Stimulated activated CD8-positive, alpha-beta memory T cell treated with anti-CD3 and anti-CD28 coated beads, Interleukin-4, amount 100 ng/mL, for 24 hours (primary cell): ENCODE measurements around the gene UBE2G1.
"Not testable (repeated sequence)": the region's sequence is repeated elsewhere in the genome, so short reads cannot be mapped to it uniquely, and the experiment has no call there.

ENCODE experiments used
- DNase-seq: peaks from one replicate; pipeline ENCODE4 v3.0.0-alpha.2; 2020; ENCODE audit warnings: low read depth

The UBE2G1 gene

DNA sequence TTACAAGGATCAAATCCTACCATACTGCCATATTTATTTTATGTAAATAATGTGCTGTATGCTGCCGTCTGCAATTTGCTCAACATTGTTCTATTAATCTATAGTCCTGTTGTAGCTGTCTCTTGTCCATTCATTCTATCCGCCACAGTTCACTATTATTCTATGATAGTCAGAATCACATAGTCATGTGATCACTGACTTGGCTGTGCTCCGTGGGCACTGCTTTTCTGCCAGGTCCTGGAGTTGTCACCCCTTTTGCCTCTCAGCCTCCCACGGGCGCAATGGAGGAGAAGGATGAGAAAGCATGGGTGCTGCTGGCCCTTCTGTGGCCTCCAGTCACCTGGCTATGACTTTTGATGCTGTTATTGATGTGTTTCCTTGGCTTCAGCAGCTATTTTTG lies 65.4 kb downstream of the UBE2G1 start:
- DNase-seq, result no peak

DNA sequence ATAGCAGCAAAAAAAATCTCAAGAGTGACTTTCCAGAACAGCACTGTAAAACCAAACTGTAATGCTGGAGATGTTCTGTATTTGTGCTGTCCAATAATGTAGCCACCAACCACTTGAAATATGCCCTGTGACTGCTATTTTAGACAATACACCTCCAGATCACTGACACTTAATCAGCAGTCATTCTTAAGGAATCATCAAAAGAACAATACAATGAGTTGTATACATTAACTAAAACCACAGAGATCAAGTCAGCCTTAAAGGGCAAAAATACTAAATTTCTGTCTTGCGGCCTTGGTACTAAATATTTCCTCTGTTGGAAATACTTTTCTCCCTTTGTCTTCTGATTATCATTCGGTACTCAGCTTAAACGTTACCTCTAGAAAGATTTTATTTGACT lies 69.1 kb downstream of the UBE2G1 start:
- no peak for DNase-seq

- no peak for DNase-seq
These were observed 70.8 kb downstream of the UBE2G1 start for GRCh38 chr17:4295686-4296085.

DNA sequence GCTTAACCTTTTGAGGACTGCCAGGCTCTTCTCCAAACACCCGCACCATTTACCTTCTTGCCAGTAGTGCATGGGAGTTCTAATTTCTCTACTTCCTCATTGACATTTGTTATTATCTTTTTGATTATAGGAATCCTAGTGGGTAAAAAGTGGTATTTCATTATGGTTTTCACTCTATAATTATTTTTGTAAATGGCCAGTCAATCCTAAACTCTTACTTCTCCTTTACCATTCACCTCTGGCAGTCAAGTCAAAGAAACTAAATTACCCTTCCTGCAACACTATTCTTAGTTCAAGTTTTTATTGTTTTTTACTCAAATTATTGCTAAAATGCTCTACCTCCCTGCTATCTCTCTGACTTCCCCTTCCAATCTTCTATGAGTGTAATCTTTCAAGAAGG lies 72.9 kb downstream of the UBE2G1 start:
- DNase-seq, result no peak

DNA sequence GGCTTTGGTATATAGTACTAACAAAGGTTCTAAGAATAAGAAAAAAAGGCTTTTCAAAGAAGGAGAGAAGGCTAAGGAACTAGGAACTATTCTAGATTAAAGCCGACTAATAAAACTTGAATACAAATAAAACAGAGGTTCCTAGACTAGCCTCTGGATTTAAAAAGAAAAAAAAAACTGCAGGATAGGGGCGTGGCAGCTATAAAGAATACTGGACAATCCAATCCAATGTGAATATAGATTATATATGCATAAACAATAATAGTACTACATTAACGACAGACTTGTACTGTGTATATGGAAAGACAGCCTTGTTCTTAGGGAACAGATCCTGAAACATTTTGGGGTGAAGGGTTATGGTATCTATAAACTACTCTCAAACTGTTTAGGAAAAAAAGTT lies 78.8 kb downstream of the UBE2G1 start:
- no peak for DNase-seq

DNA sequence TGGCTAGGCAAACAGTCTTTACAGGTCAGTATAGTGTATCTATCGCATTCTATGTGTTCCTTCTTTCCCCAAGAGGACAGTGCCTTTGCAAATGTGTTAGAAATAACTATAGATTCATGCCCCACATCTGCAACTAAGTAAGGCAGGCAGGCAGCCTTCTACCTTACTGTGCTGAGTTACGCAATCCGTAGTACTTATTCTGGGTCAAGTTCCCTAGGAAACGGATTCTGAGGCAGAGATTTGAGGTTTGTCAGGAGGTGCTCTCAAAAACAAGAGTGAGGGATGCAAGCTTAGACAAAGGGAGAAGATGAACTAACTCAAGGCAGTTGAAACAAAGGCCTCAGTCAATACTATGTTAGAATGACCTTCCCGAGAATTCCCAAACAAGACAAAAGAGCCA lies 90.0 kb downstream of the UBE2G1 start:
- DNase-seq, result no peak

GRCh38 chr17:4272972-4273368 lies 93.5 kb downstream of the UBE2G1 start:
- DNase-seq, result no peak

DNA sequence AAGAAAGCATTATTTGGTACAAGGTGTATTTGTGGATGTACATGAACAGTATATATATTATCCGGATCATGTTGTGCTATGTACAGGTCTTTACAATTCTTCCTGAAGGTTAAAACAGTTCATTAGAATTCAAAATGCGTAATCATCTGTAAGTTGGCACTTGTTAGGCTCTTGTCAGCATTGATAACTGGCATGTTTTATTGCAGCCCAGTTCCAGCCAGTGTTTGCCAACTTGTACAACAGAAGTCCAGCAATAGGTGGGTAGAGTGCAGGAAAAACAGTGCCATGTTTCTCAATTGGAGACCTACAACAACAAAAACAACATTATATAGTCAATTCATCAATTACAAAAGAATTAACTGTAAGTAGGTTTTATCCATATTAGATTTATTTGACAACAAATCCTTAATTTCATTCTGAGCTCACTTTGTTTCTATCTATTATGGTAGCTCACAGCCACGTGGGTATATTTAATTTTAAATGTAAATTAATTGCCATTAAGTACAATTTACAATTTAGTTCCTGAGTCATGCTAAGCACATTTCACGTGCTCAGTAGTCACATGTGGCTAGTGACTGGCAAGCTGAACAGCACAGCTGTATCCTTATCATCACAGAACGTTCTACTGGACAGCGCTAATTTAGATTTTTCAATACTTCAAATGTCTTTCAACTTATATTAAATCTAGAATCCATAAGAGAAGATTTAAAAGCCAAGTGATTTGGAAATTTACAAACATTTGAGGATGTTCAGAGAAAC lies 94.1 kb downstream of the UBE2G1 start:
- DNase-seq, result no peak

GRCh38 chr17:4270736-4271135 lies 95.7 kb downstream of the UBE2G1 start:
- DNase-seq, result no peak

- no peak for DNase-seq
These were observed 96.6 kb downstream of the UBE2G1 start for GRCh38 chr17:4269915-4270314.

GRCh38 chr17:4267402-4267801 lies 99.1 kb downstream of the UBE2G1 start:
- DNase-seq, result no peak

DNA sequence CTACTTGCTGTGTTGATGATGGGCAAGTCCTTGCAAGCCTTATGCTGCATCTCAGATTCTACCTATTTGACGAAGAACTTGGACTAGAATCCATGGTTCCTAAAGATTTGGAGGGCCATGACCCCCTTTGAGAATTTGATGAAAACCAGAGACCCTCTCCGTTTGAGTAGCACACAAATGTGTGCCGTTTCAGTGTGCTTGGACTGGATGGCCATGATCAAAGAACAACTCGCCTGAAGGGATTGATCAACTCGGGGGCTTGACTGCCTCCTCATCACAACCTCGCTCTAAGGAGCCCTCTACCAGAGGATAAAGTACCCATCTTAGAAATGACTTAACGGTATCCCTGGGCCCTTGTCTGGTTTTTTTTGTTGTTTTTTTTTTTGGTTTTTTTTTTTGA lies 99.9 kb downstream of the UBE2G1 start:
- no peak for DNase-seq

DNA sequence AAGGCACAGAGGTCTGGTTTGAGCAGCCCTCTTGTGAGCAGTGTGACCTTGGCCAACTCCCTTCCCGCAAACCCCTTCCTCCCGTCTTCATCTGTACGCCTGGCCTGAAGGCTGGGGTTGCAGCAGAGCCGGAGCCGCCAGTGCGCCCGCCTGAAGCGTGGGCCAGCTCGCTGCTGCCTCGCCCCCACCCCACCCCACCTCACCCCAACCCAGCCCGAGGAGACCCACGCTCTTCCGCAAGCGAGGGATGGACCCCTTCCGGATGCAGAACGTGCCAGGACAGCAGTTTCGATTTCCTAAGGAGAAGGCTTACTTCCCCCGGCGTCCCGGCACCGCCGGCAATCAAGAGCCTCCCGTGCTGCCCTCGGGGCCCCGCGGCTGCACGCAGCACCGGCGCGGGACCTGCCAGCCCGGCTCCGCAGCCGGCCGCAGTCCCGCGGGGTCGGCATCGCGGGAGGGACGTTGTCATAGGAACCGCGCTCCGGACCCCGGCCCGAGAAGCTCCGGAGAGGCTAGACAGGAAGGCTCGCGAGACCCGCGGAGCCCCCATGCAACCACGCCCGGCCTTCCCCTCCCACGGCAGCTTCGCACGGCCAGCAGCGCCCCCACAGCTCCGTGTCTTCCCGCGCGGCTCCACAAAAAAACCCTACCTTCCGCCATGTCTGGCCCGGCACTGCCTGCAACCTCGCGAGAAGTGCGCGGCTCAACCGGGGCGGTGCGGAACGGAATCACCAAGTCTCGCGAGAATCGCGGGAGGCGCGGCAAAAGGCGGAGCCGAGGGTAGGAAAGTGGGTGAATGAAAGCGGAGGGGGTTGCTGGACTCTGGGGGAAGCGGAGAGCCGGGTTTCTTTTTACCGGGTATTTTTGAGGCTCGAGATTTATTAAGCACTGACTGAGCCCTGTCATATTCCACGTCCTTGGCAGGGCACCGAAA lies 102.9 kb downstream of the UBE2G1 start, which contains the start of gene ANKFY1:
TSS of gene ANKFY1 (minus strand) at position 698 of the 934 bp plus-strand sequence. CDS start at position 660, 38 bp downstream.
- DNase-seq, result peak; percentile 96

- DNase-seq, result no peak
These were observed 103.8 kb downstream of the UBE2G1 start for GRCh38 chr17:4262703-4263102.

- DNase-seq, result no peak
These were observed 105.0 kb downstream of the UBE2G1 start for GRCh38 chr17:4261452-4261851.

- DNase-seq, result no peak
These were observed 107.6 kb downstream of the UBE2G1 start for GRCh38 chr17:4258867-4259266.

- no peak for DNase-seq
These were observed 109.5 kb downstream of the UBE2G1 start for GRCh38 chr17:4256952-4257351.

DNA sequence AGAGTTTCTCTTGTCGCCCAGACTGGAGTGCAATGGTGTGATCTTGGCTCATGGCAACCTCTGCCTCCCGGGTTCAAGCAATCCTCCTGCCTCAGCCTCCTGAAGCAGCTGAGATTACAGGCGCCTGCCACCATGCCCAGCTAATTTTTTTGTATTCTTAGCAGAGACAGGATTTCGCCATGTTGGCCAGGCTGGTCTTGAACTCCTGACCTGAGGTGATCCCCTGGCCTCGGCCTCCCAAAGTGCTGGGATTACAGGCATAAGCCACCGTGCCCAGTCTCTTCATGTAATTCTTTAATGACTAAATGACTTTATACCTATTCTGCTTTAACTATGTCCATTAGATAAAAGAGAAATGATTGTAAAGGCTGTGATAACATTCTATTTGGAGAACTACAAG lies 111.2 kb downstream of the UBE2G1 start:
- DNase-seq, result not testable (repeated sequence)

DNA sequence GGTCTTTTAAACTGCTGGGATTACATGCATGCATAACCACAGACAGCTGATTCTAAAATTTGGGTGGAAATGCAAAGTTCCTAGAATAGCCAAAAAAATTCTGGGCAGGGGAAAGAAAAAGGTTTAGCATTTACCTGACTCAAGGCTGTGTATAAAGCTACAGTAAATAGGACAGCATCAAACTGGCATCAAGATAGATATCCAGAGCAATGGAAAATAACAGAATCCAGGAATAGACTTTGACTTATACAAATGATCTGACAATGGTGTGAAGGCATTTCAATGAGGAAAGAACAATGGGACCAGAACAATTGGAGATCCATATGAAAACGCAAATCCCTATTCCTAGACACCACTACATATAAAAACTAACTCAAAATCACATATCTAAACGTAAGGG lies 115.6 kb downstream of the UBE2G1 start:
- no peak for DNase-seq

- no peak for DNase-seq
These were observed 116.9 kb downstream of the UBE2G1 start for GRCh38 chr17:4249452-4250029.

DNA sequence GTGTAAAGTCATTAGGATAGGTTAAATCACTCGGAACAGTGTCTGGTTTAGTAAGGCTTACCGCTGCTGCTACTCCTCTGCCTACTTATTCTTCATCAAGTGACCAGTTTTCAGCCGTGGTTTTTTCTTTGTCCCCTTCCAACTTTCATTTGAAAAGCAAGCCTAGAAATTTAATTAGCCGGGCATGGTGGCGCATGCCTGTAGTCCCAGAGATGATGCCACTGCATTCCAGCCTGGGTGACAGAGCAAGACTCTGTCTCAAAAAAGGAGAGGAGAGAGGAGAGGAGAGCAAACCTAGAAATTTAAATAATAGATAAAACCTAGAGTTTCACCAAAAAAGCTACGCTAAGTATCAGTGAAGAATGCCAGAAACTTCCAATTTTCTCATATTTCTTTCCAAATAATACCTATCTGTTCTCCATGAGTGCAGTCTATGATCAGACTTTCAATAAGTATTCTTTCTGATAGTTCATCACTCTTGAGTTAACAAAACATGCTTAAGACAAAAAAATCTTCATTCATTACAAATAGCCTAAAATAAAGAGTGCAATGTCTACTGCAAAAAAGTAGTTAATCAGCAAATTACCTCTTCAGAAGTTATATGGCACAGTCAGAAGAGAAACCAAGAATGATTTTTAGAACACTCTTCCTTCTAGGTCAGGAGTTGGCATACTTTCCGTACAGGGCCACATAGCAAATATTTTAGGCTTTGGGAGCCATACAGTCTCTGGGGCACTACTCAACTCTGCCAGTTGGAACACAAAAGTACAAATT lies 117.8 kb downstream of the UBE2G1 start:
- DNase-seq, result no peak

DNA sequence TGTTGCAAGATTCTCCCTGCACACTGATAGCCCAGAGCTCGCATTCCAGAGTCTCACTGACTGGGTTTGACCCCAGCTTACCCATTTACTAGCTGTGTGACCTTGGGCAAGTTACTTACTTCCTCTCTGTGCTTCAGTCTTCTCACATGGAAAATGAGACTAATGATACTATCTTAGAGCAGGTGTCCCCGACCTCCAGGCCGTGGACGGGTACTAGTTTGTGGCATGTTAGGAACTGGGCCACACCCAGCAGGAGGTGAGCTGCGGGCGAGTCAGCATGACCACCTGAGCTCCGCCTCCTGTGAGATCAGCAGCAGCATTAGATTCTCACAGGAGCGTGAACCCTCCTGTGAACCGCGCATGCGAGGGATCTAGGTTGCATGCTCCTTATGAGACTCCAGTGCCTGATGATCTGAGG lies 118.5 kb downstream of the UBE2G1 start:
- no peak for DNase-seq
